ENCODE data around the gene PCDH18. TPM values are rescaled to one million over a fixed set of nuclear protein-coding genes. Genes with fewer than 3 reads are reported as not detected.
A peak's percentile ranks its signal among the peaks of the same experiment; 100 is the strongest.

PCDH18 gene
- total RNA-seq = 31.6 TPM

- no peak for TF ChIP-seq CTCF (IDR thresholded peaks at IDR 0.05)
- peak; percentile 62 to 96 for DNase-seq (ENCODE audit: low spot score in 2 of 2)
- H3K4me3 ChIP-seq = peak within 1 kb of the TSS; percentile 73 to 74
- peaks cover 0 to 4% of the 10 kb centered on the region in 2 donors for H3K4me1 ChIP-seq
- peak within 1 kb of the TSS; percentile 82 to 88 for H3K27ac ChIP-seq
- no peaks in the 10 kb centered on the region for H3K9me3 ChIP-seq
- no peaks in the 10 kb centered on the region for H3K36me3 ChIP-seq
- no peaks in the 10 kb centered on the region for H3K27me3 ChIP-seq
- intact Hi-C loops (cut with DNase I) = loop anchor here (2.0 to 10.0 kb wide), 8 partner anchors 21 to 710 kb away; partner anchors contain the start of gene SLC7A11
Observed at GRCh38 chr4:137531986-137532868, at the start of gene PCDH18. TSS of gene PCDH18 (minus strand) at chr4:137532494. CDS start at chr4:137532088, 406 bp downstream.

DNA sequence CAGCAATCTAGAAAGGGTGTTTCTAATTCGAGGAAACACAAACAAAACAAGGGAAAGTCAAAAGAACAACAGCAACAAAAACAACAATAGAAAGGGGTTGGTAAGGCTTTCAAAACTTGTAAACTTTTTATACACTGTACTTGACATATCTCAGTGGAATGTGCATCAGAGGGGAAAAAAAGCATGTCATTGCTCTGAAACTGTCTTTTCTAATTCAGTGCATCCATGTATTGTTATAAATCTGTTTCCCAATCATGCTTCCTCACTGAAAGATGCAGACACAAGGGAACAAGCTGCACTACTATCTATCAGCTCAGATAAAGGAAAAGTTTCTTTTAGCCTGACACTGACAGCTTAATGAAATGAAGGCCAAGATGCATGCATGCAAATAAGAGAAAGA lies 44.2 kb upstream of the PCDH18 start:
- intact Hi-C loops (cut with DNase I) = no loop called here
- no peak for TF ChIP-seq CTCF (IDR thresholded peaks at IDR 0.05)
- no peaks in the 10 kb centered on the region for H3K36me3 ChIP-seq
- no peak overlapping the region for H3K4me3 ChIP-seq
- no peak overlapping the region for H3K27ac ChIP-seq
- H3K9me3 ChIP-seq = no peaks in the 10 kb centered on the region
- H3K4me1 ChIP-seq = no peaks in the 10 kb centered on the region
- no peaks in the 10 kb centered on the region for H3K27me3 ChIP-seq
- DNase-seq (ENCODE audit: low spot score in 2 of 2) = no peak

- no peak for TF ChIP-seq CTCF (IDR thresholded peaks at IDR 0.05)
- no peak for DNase-seq (ENCODE audit: low spot score in 2 of 2)
- intact Hi-C loops (cut with DNase I) = no loop called here
- Histone ChIP-seq H3K9me3 (no peaks in the 10 kb centered on the region), H3K27me3 (no peaks in the 10 kb centered on the region), H3K4me3 (no peak overlapping the region), H3K27ac (no peak overlapping the region), H3K4me1 (no peaks in the 10 kb centered on the region), H3K36me3 (no peaks in the 10 kb centered on the region)
Observed at GRCh38 chr4:137572647-137573046, 40.4 kb upstream of the PCDH18 start.

DNA sequence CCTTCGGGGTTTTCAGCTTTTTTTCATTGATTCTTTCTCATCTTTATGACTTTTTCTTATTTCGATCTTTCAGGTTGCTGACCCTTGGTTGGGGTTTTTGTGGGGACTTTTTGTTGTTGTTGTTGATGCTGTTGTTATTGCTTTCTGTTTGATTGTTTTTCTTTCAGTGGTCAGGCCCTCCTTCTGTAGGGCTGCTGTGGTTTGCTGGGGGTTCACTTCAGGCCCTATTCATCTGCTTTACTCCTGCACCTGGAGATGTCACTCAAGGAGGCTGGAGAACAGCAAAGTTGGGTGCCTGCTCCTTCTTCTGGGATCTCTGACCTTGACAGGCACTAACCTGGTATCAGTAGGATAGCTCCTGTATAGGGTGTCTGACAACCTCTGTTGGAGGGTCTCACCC lies 39.9 kb upstream of the PCDH18 start:
- intact Hi-C loops (cut with DNase I) = no loop called here
- no peak for DNase-seq (ENCODE audit: low spot score in 2 of 2)
- H3K27me3 ChIP-seq = no peaks in the 10 kb centered on the region
- no peaks in the 10 kb centered on the region for H3K4me1 ChIP-seq
- no peak overlapping the region for H3K27ac ChIP-seq
- H3K4me3 ChIP-seq = no peak overlapping the region
- H3K9me3 ChIP-seq = no peaks in the 10 kb centered on the region
- no peak for TF ChIP-seq CTCF (IDR thresholded peaks at IDR 0.05)
- H3K36me3 ChIP-seq = no peaks in the 10 kb centered on the region

DNA sequence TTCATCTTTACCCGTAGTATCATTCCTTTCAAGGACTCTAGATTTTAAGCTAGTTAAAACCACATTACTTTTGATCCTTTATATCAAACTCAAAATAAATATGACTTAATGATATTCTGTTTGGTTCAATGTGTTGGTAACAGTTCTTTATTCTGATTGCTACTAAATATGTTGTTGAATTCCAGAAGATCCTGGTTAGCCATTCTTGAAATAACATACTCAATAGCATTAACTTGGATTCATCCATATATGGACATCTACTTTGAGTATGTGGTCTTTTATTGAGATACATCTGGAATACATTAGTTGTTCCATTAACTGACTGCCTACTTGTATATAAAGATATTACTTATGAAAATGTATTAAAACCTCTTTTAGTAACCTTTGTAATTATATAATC lies 27.5 kb upstream of the PCDH18 start:
- H3K36me3 ChIP-seq = no peaks in the 10 kb centered on the region
- no peaks in the 10 kb centered on the region for H3K4me1 ChIP-seq
- no peak for TF ChIP-seq CTCF (IDR thresholded peaks at IDR 0.05)
- intact Hi-C loops (cut with DNase I) = no loop called here
- no peak overlapping the region for H3K4me3 ChIP-seq
- DNase-seq (ENCODE audit: low spot score in 2 of 2) = no peak
- no peaks in the 10 kb centered on the region for H3K9me3 ChIP-seq
- H3K27ac ChIP-seq = no peak overlapping the region
- no peaks in the 10 kb centered on the region for H3K27me3 ChIP-seq

Data from ascending aorta (tissue), 2 donors.